GM19035 (cell line): ENCODE results near the gene ROBO1.

Experiments
- ATAC-seq: cut with Tn5 transposase; IDR thresholded peaks from one replicate; pipeline ENCODE4 v1.9.1; 2021; ENCODE audit not compliant: unreplicated experiment

The ROBO1 gene

DNA sequence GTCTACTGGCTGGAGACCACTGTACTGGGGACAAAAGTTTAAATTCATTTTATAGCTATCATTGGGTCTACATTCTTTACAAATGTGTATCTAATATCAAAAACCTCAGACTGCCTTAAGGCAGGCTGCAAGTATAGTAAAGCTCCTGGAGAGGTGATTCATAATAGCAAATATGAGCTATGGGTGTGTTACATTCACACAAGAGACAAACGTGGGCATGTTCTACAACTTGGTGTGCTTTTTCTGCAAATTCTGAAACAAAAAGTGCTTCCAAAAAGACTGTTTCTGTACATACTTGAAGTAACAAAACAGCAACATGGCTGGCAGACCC is 1101.4 kb downstream of the ROBO1 start:
- ATAC-seq, result no peak

DNA sequence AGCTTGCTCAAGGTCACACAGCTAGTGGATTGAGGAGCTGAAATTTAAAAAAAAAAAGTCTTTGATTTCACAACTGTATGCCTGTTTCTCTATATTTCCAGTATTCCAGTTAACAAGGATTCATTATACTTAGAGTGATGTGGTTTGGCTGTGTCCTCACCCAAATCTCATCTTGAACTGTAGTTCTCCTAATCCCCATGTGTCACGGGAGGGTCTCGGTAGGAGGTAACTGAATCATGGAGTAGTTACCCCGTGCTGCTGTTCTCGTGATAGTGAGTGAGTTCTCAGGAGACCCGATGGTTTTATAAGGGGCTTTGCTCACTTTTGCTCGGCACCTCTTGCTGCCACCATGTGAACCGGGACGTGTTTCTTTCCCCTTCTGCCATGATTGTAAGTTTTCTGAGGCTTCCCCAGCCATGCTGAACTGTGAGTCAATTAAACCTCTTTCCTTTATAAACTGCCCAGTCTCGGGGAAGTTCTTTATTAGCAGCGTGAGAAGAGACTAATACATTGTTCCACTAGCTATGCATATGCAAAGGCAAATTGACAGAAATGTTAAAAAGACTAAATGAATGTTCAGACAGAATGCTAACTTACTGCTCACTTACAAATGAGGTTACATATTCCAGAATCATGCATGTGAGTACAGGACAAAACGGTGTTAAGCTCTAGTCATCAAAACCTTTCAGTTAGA is 1101.9 kb downstream of the ROBO1 start:
- ATAC-seq, result no peak

DNA sequence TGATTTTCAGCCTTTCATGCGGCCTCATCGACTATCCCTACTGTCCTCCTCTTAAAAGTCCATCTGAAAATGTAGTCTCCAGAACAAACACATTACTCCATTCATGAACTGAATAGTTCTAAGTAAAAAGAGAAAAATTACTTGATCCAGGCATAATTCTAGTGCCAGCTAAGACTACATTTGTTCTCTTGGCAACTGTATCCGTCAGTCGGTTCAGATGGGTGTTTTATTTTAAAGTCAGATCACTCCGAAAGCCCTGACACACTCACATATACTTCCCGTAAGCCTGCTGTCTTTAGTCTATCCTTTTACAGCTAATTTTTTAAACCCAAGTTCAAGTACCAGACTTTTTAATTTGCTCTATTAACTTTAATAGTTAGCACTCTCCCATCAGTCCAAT is 1102.7 kb downstream of the ROBO1 start:
- ATAC-seq, result no peak

DNA sequence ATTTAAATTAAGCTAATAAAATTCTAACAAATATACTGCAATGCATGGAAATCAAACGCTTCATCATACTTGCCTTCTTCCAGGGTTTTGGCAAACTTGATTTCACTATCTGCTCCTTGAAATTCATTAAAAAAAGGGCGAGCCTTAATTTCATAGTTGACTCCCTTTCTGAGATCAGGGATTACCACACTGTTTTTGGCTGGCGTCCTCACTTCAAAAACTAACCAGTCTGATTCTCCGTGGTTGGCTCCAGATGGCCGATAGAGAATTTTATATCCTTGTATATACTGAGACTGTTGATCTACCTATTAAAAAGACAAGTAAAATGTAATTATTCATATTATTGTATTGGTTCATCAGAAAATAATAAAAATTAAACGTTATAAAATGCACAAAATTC is 1106.8 kb downstream of the ROBO1 start:
- ATAC-seq, result no peak

DNA sequence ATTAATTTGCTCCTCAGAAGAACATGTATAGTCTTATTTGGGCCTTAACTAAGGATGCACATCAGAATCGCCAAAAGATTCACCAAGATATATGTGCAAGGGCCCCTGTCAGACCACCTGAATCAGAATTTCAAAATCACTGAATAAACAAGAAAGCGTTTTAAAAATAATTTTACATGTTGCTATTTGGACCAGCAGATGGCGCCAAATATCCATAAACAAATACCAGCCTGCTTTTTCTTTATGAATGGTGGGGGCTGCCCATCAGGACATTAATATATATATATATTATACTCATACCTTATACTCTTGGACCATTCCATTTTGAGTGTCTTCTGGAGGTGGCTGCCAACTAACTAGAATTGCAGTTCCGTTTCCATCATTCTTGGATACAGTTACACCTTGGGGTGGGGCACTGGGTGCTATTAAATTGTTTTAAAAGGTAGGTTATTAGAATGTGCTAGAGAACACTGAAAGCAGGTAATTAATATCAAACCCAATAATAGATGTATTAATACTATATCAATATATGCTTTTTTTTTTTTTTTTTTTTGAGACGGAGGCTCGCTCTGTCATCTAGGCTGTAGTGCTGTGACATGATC is 1108.3 kb downstream of the ROBO1 start:
- no peak for ATAC-seq

DNA sequence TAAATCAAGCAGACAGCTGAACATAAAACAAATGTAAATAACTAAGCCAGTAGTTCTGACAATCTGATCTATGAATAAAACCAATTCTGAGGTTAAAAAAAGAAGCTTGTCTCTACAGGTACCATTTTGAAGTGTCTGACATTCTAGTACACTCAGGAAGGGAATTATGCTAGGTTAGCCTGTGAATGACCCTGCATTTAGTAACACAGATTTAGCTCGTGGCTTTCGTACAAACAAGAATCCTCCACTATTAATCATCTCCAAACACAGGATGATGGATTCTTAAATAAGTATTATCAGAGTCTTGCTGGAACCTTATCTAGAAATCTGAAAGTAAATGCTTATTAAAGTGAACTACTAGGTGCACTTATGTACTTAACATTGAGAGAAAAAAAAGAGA is 1120.1 kb downstream of the ROBO1 start:
- no peak for ATAC-seq

DNA sequence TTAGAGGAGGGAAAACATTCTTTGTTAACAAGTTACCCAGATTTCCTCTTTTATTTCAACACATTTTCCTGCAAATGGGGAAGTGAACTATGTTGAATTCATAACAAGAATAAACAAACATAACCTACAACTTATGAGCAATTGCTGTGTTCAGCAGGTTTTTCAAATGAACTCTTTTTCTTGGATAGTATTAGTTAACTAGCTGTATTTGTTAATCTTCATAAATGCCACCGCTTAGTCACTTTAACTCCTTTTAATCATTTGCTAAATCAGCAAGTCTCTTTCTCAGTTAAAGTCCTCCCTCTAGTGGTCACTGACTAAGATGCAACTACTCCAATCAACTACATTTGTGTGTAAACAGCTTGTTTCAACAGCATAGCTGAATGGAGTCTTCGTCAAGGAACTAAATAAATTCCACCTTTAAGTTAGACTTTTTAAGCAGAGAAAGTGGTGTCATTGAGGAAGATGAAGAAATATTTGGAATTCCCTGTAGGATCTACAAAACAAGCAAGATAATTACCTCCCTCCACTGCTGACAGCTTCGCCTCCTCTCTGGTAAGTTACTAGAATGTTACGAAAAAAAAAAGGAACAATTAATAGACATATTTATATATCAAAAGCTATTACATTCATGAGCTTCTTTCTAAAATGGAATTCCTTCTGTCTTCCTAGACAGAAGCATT is 1122.0 kb downstream of the ROBO1 start:
- peak; percentile 89 for ATAC-seq

DNA sequence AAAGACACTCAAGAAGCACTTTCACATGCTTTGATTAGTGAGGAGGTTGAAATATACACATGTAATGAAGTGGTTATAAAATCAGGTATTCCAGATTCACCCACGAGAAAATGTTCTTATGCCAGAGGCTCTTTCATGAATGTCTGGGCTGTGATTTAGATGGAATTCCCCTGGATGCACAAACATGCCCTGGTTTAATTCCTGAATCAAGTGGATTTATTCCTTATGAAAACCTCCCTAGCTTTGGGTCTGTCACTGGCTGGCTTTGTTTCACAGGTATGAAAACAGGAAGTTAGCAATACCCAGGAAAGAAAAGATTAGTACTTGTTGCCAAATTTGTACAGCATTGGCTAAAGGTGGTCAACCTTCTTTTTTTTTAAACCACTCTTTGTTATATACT is 1123.0 kb downstream of the ROBO1 start:
- ATAC-seq, result no peak

DNA sequence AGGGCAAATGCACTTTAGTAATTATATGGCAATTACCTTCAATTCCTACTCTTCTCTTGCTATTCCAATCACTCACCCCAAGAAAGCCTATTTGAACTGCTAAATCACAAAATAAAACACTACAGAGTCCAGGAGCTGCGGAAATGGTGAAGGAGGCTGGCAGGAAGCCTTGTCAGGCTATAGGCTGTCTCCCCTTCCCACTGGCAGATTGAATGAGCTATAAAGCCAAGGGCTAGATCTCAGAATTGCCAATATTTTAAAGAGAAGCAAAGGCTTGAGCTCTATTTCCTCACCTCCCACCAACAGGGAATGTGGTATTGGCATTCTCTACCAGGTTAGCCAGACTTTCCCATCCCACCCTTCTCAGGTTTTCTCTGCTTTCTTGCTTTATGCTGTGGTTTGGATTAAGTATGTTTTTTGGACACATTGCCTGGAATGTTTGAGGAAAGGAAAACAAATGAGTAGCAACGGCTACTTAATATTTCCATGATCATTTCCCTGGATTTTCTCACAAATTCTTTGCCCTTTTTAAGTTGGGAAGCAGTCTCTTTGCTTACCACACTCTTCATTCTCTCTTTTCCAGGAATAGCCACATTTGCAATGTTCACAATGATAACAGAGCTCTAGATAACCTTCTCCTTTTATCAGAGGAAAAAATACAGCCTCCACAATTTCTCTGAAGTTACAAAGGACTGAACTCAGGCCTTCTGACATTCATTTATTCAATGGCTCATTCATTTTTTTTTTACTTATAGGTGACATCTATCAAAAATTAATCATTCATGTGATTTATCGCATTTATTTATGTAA is 1125.4 kb downstream of the ROBO1 start:
- ATAC-seq, result no peak

DNA sequence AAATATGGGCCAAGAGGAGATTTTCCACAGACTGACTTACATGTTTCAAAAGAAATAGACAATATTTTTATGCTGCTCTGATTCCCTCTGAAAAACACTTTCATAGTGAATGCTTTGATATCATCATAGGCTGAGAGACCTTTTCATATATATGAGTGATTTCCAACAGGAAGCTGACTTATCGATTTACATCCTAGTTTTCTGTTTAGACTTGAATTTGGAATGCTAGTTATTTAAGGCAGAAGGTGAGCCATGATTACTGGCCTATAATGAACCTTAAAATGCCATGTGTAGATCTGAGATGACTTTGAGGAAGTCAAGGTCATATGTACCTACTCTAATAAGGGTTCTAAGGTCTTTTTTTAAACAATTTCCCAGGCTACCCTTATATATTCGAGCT is 1126.1 kb downstream of the ROBO1 start:
- no peak for ATAC-seq

DNA sequence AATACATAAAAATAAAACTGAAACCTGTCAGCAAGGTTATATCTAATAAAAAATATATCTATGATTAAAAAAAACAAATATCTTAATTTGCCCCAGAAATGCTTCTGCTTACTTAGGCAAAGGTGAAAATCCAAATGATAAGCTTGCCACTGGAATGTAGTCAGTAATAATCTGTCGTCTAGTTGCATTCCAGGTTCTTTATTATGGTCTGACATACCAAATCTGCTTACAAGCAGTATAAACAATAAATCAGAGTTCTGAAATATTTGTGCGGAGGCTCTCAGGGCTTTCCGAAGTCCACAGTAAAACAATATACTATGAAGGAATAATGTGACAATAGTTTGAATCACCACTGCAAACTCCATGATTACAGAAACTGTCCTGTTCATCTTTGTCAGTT is 1133.5 kb downstream of the ROBO1 start:
- no peak for ATAC-seq

DNA sequence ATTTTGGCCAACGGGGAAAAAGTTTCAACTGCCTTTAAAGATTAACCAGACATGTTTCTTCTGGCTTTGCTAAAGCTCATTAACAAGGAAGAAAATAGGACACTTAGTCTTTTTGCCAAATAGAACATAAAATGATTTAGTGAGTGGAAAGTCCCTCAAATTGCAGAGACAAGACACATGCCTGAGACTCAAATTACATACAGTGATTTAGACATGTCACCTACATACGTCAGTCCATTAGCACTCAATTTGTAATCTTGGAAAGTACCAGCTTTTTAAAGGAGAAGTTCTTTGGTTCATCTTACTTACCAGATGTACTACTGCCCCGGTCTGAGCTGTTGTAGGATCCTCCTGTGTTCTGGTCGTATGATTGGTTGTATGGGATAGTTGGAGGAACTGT is 1134.2 kb downstream of the ROBO1 start:
- no peak for ATAC-seq

DNA sequence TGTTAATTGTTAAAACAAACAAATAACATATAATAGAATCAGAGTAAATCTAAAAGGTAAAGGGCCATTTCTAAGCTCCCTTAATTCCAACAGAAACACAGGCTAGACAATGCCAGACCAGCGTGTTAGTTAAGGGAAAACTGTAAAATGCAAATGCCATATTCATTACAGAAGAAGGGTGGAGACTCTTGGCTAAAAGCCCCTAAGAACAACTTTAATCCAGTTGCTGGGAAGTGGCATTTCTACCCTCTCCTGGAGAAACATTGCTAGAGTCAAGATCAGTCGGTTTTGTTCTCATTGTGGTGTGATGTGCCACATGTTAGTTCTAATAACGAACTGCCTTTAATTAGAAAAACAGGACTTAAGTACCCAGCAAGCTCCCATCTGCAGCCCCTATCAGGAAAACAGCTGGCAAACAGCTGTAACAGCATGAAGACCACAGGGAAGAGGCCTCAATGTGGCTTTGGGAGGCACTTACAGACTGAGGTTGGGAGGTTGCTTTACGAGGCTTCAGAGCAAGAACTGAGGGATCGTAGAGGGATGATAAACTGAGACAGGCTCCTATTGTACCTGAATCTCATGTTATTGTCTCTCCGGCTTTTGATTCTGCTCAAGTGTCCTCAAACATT is 1134.8 kb downstream of the ROBO1 start:
- ATAC-seq, result no peak

DNA sequence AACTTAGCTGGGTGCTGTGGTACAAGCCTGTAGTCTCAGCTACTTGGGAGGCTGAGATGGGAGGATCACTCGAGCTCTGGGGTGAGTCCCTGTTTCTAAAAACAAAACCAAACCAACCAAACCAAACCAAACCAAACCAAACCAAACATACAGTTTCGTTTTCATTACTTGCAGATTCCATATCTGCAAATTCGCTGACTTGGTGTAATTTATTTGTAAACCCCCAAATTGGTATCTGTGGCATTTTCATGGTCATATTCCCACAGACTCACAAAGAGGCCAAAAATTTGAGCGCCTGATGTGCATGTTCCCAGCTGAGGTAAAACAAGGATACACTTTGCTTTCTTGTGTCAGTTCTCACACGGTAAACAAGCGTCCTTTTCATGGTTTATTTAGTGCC is 1138.3 kb downstream of the ROBO1 start:
- no peak for ATAC-seq

DNA sequence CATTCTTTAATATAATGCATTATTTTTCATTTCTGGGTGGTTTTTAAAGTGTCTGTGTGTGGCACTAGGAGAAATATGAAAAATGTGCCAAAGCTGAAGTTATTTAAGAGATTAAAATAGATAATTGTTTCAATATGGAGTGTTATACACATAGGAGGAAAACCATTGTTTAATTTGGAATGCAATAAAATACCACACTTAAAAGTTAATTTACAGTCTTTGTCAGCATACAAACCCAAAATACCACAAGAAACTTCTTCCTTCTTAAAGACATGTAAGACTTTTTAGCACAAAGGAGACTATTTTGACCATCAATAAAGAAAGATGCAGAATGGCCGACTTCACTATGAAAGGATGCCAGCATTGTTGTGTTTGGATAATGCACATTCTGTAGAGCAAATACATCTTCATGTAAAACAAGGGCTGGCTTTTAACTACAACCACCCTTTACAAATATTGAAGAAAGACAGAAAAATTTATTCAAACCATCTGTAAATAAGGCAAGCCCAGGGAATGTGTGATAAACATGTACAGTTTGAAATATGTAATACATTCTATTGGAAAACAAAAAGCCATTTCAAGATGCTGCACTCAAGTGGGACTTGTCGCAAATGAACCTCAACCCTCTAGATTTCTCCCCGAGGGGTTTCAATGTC is 1146.6 kb downstream of the ROBO1 start:
- ATAC-seq, result no peak

DNA sequence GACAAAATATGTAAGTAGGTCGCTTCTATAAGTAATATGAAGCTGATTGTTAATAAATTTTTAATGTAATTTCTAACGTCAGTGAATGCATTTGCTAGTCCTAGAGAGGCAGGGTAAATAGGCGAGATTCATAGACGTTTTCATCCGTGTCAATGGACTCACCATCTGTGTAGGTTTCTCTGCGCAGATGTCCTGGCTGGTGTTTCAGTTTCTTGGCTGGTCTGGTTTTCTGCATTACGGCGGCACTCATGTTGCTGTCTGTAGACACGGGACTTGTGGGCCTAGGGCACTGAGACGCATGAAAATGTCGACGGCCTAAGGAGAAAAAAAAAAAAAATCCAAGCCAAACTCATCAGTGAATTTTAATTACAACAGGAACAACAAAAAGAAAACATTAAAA is 1153.3 kb downstream of the ROBO1 start:
- no peak for ATAC-seq

DNA sequence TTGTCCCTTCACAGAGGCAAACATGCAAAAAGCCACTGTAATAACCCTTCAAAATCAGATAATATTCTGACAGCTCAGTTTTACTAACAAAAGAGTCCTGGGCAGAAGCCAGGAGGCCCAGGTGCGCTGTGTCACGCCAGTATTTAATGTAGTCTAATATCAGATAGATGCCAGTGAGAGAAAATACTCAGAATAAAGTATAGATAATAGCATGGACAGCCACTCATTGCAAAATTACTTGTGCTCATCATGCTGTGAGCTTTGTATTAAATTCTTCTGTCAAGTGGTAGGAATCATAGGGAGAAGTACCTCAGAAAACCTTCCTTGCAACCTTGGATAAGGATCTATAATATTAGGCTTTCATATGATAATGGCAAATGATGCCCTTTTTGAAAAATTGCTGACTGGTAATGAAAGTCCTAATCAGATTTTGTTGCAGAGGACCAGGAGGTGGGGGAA is 1154.3 kb downstream of the ROBO1 start:
- no peak for ATAC-seq

DNA sequence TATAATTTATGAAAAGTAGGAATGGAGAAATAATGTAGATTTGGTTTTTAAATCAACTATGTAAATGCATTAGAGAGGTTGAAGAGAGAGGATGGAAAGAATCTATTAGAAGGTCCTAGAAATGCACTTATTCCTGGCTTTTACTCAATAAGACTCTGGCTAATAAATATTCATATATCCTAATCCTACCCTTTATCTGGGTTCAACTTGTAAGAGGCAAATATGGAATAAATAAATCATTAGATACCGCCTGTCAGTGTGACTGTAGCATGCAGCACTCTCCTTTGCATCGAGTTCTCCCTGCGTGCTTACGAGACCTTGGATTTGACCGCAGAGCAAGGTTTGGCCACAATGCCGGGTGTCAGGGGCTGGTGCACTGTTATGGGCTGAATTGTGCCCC is 1156.5 kb downstream of the ROBO1 start:
- no peak for ATAC-seq

DNA sequence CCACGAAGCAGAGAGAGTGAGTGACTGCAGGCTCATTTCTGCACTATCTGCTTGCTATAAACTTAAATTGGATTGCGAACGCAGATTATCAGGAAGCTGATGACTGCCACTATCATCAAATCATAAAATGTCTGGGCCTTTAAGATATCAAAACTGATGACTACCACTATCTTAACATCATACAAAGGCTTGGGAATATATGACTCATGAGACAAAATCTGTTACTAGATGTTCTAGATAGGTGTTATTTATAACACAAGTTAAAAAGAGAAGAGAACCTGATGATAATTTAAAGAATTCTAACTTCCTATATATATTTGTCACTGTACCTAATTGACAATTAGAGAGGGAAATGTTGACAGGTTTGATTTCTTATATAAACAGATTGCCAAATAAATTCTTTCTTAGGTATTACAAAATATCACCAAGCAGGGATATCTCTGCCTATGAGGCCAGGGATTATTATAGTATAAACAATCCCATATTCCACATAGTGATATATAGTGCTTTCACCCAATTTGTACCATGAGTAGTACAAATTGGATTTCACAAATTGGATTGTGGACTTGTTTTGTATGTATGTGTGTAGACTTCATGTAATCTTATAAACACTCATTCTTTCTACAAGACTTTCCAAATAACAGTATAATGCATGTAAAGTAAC is 1157.2 kb downstream of the ROBO1 start:
- no peak for ATAC-seq

DNA sequence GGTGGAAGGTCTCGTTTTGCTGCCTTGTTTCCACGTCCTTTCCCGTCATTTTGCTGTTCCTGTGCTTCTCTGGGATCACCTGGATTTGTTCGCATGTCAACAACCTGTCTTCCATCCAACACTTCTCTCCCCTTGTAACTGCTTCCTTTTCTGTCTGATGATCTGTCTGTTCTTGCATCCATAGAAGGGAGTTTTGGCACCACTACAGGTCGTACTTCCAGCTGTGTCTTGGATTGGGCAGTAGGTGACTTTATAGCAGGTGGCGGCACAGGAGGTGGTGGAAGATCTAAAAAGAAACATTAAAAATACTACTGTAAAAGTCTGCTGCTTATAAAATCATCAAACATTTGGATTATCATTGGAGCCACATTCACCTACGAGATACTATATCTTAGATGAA is 1161.0 kb downstream of the ROBO1 start:
- ATAC-seq, result no peak
